Ramos (cell line): ENCODE results near the gene BDKRB2.

Source experiments
- in situ Hi-C: fragments of 300-500 bp; cut with MboI; formaldehyde crosslinking; loops from one replicate; pipeline ENCODE4 v1.14.3; 2022; ENCODE audit warnings: low sequenced_read_pairs; ENCODE audit not compliant: unreplicated experiment

The BDKRB2 gene

DNA sequence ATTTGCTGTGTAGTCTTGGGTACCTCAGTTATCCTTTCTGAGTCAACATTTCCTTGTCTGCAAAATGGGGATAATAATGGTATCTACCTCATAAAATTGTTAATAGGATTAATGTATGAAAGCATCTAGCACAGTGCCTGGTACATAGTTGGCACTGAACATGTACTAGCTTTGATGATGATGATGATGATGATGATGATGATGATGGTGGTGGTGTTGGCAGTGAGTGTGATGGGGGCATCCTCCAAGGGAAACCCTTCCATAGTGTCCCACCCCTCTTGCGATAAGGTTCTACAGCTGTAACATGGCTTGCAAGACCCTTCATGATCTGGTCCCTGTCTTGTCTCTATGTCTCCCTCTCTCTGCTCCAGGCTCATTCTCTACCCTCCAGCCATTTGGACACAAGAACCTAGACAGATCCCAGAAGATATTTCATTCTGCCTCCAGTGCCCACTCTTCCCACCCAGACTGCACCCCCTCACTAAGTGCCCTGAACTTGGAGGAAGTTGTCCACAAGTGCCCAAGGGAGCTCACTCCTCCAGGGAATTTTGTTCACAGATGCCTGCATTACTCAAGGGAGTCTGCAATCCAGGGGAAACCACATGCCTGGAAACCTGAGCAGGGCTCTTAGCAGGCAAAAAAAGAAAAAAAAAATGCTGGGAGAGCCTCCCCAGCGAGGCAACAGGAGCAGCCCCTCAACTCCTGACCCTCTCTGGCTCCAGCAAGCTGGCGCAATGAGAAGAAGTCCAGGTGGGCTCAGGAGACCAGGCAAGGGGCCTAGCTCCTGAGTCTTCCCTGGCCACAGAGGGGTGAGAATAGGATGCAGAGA is 41.3 kb downstream of the BDKRB2 start:
- in situ Hi-C loops = no loop called here

DNA sequence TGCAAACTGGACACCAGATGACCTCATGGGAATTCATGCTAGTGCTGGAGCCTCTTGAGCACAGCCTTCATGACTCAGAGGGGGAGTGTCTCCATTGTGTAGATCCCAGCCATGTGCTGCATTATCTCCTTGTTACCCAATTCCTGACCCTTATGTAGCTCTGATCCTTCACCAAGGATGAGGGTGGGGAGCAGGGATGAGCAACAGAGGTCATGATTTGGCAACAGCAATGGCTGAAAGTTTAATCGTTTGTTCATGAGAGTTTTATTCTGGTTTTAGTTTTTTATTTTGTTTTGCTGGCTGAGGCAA is 41.9 kb downstream of the BDKRB2 start:
- in situ Hi-C loops = no loop called here

DNA sequence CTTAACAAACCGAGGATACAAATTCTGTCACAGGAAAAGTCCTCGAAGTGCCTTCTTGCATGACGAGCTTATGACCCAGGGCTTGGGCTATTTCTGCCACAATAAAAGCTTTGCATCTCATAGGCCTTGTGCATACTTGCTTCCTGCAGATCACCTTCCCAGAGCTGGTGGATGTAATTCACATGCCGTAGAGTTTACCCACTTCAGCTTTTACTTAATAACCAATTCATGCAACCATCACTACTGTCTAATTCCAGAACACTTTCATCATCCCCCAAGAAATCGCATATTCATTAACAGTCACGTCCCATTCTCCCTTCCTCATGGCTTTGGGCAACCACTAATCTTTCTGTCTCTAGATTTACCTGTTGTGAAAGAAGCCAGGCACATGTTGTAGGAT is 42.4 kb downstream of the BDKRB2 start:
- in situ Hi-C loops = no loop called here

DNA sequence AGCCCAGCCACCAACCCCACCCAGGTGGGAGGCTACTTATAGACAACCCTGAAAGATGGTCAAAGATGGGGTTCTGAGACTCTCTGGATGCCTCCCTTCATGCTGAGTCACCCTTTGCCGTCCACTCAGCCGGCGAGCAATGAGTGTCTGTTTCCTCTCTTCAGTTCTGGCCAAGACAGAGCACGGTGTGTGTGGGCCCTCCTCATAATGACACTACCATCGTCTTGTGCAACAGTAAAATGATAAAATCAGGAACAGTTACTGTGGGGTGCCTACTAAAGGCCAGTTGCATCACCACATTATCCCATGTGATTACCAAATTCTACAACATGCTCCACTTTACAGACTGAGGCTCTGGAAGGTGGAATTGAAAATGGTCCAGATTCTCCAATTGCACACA is 44.4 kb downstream of the BDKRB2 start:
- in situ Hi-C loops = no loop called here

DNA sequence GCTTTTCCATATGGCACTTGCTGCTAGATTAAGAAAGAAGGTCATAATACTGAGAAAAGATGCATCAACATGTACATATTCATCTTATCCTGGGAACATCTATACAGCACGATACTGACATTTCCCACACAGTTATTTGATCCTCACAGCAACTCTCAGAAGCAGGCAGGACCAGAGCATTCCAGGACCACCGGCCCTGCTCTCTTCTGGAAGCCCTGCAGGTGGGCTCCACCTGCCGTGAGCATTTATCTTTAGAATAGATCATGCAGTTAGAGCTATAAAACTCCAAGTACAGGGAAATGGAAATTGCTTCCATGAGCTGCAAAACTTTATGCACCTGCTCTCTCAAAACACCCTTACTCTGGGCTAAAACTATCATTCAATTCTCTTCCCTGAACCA is 45.8 kb downstream of the BDKRB2 start:
- in situ Hi-C loops = no loop called here

DNA sequence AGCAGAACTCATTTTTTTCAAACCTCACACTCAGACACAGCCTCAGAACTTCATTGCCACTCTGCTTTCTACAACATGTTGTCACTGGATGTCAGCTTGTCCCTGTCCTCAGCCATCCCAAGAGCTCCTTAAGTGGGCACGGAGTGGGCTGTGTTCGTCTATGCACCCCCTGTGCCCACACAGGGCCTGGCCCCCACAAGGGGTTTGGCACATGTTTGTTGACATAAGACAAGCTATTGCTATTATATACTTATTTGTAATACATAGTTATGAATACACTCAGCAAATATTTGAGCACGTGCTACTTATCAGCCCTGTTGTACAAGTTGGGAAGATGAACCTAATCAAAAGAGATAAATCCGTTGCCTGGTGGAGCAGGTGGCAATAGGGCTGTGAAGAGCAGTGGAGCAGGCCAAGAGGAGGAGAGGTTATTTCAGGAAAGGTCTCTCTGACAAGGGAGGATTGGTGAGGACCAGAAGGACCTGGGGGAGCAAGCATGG is 47.1 kb downstream of the BDKRB2 start:
- in situ Hi-C loops = no loop called here

DNA sequence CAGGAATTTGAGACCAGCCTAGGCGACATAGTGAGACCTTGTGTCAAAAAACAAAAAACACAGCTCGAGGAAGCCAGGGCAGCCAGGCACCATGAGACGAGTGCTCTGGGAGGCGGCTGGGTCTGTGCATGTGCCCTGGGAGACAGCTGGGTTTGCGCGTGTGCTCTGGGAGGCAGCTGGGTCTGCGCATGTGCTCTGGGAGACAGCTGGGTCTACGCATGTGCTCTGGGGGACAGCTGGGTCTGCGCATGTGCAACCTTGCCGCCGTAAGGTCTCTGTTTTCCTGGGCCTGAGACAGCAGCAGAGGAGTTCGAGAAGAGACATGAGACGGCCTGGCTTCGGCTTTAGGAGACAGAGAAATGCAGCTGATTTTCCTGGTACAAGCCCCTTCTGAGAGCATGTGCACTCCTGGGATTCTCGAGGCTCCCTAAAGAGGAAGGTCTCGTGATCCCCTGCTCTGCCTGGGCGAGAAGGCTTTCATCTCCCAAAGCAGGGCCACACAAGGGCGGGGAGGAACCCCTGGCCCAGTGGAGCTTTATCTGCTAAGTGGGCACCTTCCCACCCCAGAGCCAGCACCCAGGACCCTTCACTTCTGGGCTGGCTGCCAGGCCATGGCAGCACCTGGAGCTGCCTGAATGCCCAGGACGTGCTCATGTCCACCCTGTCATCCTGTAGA is 47.8 kb downstream of the BDKRB2 start:
- in situ Hi-C loops = no loop called here

DNA sequence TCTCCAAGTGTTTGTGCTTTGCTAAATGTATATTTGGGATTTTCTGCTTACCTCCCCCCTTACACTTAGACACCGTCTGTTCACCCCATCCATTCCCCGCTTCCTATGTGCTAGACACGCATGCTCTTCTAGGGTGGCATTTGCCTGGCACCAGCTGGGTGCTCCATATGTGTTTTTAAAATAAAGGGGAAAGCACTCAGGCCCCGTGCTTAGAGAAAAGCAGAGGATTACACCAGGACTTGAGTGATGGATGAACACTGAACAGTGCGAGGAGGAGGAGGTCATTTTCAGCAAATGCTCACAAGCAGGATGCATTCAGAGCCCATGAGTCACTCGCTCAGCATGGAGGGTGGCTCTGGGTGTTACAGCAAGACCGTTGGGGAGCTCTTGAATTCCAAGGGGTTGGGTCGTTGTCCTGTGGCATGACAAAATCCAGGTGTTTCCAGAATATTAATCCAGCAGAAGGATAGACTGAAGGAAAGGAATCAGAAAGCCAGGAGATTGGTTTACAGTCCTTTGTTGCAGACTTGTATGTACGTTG is 48.4 kb downstream of the BDKRB2 start:
- in situ Hi-C loops = no loop called here

DNA sequence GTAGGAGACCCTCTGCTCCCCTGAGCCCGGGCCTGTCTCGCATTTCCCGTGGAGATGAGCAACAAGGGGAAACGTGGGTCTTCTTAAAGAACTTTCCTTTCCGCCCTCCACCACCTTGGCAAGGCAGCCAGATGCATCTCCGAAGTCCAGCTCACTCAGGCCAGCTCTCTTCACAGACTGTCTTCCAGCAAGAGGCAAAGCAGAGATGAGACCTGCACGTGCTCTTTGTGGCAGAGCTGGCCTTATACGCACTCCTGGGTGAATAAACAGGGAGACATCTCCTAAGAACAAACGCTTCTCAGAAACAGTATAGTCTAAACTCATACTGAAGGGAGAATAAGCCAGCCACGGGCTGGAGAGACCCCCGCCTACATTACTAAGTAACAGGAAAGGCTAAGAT is 50.0 kb downstream of the BDKRB2 start:
- in situ Hi-C loops = no loop called here

DNA sequence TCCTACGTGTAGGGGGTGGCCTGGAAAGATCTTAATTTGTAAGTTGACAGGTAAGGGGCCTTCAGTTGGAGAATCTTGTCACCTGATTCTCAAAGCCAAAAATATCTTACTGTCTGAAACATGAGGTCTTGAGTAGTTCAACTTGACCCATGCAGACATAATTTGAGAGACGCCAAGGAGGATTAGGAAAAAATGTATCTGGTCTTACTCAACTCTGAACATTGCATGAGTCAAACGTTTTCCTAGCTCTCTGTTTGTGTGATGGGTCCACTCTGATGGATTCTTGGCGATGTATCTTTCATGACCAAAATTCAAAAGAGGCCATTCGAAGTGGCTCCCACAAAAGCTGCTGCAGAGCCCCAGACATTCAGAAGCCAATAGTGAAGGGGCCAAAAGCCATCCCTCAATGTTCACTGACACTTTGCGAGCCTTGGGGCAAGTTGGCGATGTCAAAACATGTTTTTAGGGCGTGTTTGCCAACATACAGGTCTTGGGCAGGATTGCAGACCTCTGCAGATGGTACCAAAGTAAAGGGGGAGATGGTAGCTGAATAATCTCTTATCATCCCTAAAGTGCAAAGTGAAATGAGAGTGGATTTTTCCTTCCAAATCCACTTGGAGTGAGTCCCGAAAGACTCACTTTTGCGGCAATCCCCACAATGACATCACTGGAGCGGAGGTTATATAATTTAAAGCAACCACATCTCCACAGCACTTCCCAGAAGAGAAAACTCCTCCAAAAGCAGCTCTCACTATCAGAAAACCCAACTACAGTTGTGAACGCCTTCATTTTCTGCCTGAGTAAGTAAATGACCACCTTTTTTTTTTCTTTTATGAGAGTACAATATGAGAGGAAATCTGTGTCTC is 51.1 kb downstream of the BDKRB2 start, which contains the start of gene BDKRB1:
Gene BDKRB1, plus strand, starts transcription at position 710 of the 866 bp plus-strand sequence. CDS start 7,473 bp downstream, outside the sequence.
- in situ Hi-C loops = no loop called here

DNA sequence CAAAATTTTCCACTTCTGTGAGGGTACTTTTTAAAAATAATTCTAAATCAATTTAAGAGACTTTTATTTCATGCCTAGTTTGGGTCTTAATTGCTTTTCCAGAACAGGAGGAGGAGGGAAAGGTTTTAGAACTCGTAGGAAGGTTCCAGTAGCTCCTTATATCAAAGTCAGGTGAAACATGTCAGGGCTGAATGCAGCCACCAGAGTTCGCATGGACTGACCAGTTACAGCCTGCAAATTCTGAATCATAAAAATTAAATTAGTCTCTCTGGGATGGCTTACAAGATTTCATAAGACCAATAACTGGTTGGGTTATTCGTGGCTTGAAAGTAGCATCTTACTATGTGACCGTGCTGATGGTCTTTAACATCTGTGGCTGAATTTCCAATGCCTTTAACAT is 51.8 kb downstream of the BDKRB2 start:
- in situ Hi-C loops = no loop called here

DNA sequence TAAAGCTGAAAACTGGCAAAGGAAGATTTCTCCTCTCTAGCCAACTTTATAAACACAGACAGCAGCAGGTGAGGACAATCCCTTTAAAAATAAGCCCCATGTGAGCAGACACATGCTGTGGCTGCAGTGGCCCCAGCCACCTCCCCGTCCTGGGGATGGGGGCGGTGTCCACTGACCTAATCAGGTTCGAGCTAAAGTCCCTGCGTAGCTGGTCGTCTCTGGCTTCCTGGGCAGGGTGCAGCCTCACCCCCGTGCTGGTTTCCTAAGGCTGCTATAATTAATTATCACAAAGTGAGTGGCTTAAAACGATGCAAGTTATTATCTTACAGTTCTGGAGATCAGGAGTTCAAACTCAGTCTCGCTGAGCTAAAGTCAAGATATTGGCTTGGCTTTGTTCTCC is 52.4 kb downstream of the BDKRB2 start:
- in situ Hi-C loops = no loop called here

DNA sequence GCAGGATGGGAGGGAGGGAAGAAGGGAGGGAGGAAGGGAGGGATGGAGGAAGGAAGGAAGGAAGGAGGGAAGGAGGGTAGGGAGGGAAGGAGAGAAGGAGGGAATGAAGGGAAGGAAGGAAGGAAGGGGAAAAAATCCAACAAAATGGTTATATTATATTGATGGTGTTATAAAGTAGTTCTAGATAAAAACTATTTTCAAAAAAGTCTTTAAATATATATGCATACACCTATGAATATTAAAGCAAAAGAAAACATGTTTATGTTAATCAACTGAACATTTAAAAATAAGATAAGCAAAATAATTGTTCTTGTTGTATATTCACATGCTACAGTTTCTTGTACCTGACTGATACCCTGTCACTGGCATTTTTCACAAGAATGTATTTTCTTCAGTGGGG is 53.3 kb downstream of the BDKRB2 start:
- in situ Hi-C loops = no loop called here

DNA sequence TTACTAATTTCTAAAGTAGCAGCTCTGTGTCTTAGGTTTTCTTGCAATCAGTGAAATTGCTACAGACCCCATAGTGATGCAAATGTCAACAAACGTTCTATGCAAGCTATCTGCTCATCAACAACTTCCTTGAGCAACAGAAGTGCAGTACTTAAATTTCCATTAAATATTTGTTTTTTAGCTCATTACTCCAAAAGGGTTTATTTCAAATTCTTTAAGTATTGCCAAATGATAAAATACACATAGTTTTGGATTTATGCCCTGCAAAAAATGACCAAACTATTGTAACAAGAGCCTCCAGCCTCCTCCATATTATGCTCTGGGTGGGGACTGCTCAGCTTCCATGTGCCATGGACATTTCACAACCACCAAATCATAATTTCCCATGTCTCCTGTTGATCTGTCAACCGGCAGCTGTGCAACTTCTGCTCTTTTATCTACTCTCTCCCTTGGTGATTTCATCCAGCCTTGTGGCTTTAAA is 55.7 kb downstream of the BDKRB2 start:
- in situ Hi-C loops = loop anchor here (10.0 kb wide), 1 partner anchor 156 kb away; no protein-coding TSS in a partner anchor

DNA sequence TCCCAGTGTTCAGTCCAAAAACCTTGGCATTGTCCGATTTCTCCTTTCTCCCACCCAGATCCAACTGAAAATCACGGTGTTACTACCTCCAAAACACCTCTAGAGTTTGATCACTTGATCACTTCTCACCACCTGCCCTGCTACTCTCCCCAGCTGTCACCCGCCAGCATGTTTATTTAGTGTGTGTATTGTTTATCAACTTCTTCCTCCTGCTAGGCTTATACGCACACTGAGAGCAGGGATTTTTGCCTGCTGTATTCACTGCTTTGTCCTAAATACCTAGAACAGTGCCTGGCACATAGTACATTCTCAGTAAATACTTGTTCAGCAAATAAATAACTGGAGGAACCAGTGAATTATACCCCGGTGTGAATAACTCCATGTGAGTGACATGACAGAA is 56.4 kb downstream of the BDKRB2 start:
- in situ Hi-C loops = loop anchor here (10.0 kb wide), 1 partner anchor 156 kb away; no protein-coding TSS in a partner anchor

DNA sequence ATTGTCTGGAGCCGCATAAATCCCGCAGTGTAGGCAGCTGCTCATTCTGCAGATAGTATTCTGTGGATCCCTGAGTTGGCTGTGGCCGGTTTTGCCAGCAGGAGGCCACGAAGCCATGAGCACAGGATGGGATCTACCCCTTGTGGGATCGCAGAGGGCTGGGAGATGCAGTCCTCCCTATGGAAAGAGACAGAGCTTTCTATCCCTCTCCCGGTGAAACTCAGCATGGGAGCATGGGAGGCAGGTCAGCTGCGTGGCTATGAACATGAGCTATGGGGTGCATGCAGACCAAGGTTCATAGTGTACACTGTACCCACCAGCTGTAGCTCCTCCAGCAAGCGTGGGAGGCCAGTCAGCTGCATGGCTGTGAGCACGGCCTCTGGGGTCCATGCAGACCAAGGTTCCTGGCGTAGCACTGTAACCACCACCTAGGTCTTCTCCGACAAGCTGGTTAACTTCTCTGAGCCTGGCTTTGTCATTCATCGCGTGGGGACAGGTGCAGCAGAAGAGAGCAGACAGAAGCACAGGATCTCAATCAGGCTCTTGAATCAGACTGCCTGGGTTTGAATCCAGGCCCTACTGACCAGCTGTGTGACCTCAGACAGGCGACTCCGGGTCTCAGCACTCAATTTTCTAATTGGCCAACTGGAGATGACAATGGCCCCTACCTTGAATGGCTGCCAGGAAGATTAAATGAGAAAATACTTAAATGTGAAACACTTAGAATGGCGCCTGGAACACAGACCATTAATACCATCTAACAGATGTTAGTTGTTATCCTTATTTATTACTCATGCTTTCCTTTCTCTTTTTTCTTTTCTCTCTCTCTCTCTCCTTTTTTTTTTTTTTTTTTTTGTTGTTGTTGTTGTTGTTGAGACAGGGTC is 57.4 kb downstream of the BDKRB2 start:
- in situ Hi-C loops = loop anchor here (10.0 kb wide), 1 partner anchor 157 kb away; no protein-coding TSS in a partner anchor

DNA sequence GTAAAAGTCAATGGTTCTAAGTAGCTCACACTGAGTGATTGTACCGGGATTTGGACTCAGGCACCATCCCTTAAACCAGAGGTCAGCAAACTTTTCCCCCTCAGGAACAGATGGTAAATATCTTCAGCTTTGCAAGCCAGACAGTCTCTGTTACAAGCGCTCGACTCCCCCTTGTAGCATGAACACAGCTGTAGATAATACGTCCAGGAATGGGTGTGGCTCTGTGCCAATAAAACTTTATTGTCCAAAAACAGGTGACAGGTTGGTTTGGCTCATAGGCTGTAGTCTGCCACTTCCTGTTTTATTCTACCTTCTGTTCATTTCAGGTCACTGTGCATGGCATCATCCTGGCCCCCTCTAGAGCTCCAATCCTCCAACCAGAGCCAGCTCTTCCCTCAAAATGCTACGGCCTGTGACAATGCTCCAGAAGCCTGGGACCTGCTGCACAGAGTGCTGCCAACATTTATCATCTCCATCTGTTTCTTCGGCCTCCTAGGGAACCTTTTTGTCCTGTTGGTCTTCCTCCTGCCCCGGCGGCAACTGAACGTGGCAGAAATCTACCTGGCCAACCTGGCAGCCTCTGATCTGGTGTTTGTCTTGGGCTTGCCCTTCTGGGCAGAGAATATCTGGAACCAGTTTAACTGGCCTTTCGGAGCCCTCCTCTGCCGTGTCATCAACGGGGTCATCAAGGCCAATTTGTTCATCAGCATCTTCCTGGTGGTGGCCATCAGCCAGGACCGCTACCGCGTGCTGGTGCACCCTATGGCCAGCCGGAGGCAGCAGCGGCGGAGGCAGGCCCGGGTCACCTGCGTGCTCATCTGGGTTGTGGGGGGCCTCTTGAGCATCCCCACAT is 58.9 kb downstream of the BDKRB2 start:
- in situ Hi-C loops = loop anchor here (10.0 kb wide), 1 partner anchor 159 kb away; no protein-coding TSS in a partner anchor

DNA sequence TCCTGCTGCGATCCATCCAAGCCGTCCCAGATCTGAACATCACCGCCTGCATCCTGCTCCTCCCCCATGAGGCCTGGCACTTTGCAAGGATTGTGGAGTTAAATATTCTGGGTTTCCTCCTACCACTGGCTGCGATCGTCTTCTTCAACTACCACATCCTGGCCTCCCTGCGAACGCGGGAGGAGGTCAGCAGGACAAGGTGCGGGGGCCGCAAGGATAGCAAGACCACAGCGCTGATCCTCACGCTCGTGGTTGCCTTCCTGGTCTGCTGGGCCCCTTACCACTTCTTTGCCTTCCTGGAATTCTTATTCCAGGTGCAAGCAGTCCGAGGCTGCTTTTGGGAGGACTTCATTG is 59.5 kb downstream of the BDKRB2 start:
- in situ Hi-C loops = loop anchor here (10.0 kb wide), 1 partner anchor 159 kb away; no protein-coding TSS in a partner anchor
